ENCODE data around the gene CTXN2.

DNA sequence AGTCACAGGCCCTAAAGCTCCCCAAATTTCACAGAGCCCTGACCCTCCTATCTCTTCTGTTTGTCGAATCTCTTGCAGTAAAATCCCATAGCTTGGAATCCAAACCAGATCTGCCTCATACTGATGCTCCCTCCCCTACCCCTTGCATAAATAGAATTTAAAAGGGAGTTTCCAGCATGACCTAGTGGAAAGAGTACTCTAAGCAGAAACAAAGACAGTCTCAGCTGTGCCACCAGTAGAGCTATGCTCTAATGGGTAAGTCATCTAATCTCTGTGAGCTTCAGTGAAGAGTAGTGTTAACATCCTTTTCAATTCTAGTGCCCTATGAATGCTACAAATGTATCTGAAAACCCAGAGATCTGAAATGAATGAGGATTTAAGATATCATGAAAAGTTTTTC lies 10.6 kb downstream of the CTXN2 start:
- no peak for TF ChIP-seq POLR2A (IDR thresholded peaks at IDR 0.05)
- TF ChIP-seq, protein P1, sequence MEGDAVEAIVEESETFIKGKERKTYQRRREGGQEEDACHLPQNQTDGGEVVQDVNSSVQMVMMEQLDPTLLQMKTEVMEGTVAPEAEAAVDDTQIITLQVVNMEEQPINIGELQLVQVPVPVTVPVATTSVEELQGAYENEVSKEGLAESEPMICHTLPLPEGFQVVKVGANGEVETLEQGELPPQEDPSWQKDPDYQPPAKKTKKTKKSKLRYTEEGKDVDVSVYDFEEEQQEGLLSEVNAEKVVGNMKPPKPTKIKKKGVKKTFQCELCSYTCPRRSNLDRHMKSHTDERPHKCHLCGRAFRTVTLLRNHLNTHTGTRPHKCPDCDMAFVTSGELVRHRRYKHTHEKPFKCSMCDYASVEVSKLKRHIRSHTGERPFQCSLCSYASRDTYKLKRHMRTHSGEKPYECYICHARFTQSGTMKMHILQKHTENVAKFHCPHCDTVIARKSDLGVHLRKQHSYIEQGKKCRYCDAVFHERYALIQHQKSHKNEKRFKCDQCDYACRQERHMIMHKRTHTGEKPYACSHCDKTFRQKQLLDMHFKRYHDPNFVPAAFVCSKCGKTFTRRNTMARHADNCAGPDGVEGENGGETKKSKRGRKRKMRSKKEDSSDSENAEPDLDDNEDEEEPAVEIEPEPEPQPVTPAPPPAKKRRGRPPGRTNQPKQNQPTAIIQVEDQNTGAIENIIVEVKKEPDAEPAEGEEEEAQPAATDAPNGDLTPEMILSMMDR (IDR thresholded peaks at IDR 0.05) = no peak
